Esophagus squamous epithelium (tissue), 5 donors: ENCODE measurements around the gene NEDD1. TPM values are rescaled to one million over a fixed set of nuclear protein-coding genes. Genes with fewer than 3 reads are reported as not detected.

Experiments used
- DNase-seq: peaks from one replicate; lab custom pipeline; 2025; lab: John Stamatoyannopoulos, UW
- H3K27ac ChIP-seq, 4 donors: fragments of 200-600 bp; sonication (generic); one replicate each; pipeline ENCODE4 v1.5.1; 2016 to 2019; ENCODE audit warnings: mild to moderate bottlenecking in 1 of 4
- H3K27me3 ChIP-seq, 4 donors: fragments of 200-600 bp; sonication (generic); 1 replicate in 3 of 4; 2 replicates in 1 of 4; pipeline versions ENCODE4 v1.5.1 to v1.6.0; 2017 to 2021; ENCODE audit warnings: antibody characterized with exemption in 1 of 4
- H3K36me3 ChIP-seq, 3 donors: fragments of 200-600 bp; sonication (generic); one replicate each; pipeline ENCODE4 v1.5.1; 2016 to 2019
- H3K4me1 ChIP-seq, 3 donors: fragments of 200-600 bp; sonication (generic); one replicate each; pipeline ENCODE4 v1.5.1; 2017 to 2019
- H3K4me3 ChIP-seq, 4 donors: fragments of 200-600 bp; sonication (generic); 1 replicate in 3 of 4; 2 replicates in 1 of 4; pipeline ENCODE4 v1.5.1; 2016 to 2019; ENCODE audit warnings: mild to moderate bottlenecking in 2 of 4, moderate library complexity in 1 of 4
- H3K9me3 ChIP-seq, 3 donors: fragments of 200-600 bp; sonication (generic); one replicate each; pipeline ENCODE4 v1.5.1; 2016 to 2019
- CTCF ChIP-seq, 6 experiments: fragments of 450-650 bp in 4 of 6; fragments of 200-600 bp in 2 of 6; sonication (generic) in 2 of 6; IDR thresholded peaks; one replicate each; pipeline ENCODE4 v1.5.1; 2016 to 2019; ENCODE audit warnings: antibody characterized with exemption in 6 of 6, mild to moderate bottlenecking in 4 of 6, moderate library complexity in 4 of 6
- POLR2A ChIP-seq, 4 donors: fragments of 450-650 bp; IDR thresholded peaks; one replicate each; pipeline ENCODE4 v1.6.1; 2017; ENCODE audit warnings: antibody characterized with exemption in 4 of 4, mild to moderate bottlenecking in 4 of 4, moderate library complexity in 3 of 4
- WGBS, 2 donors: methylation state at CpG; one replicate each; pipeline ENCODE4 v1.1.5; 2018; 5-methylcytosine and 5-hydroxymethylcytosine counted together
- intact Hi-C: fragments of 100-400 bp; cut with DNase I; formaldehyde crosslinking; loops from one replicate; pipeline ENCODE4 v1.15.0; 2022
- total RNA-seq, 4 donors: library from RNA; depleted of rRNA; stranded (reverse); fragments of >200 nt; gene quantifications; one replicate each; pipeline ENCODE4 v1.1.0, GENCODE V29; 2016
- donor health status: DM: yes; HTN: yes; CAD: no.

NEDD1 gene
- total RNA-seq, 4 donors from 2014 or later = 8.3 to 27.7 (median 13.1) TPM

DNA sequence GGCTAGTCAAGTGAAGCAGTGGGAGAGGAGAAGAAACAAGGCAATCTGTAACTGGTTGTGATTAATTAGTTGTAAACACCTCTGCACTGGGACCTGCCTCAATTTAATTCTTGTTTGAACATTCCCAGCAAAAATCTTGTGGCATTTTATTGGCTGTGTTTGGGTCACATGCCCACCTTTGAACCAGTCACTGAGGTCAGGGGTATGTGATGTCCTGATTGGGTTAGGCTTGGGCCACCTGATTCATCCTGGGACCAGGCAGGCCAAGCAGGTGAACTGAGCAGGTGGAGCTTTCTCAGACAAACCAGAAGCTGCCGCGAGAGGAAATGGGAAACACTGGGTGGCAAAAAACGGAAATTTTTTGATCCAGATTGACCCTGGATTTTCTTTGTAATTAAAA lies 72.5 kb downstream of the NEDD1 start:
- Histone ChIP-seq H3K27me3 (peaks cover 0 to 11% (median 0%) of the 10 kb centered on the region in 4 donors), H3K4me3 (no peak overlapping the region), H3K9me3 (no peaks in the 10 kb centered on the region), H3K4me1 (no peaks in the 10 kb centered on the region), H3K27ac (no peak overlapping the region), H3K36me3 (no peaks in the 10 kb centered on the region)
- TF ChIP-seq POLR2A (IDR thresholded peaks at IDR 0.05) (no peak), CTCF (IDR thresholded peaks at IDR 0.05) (no peak)
- intact Hi-C loops = no loop called here
- WGBS, 2 donors = 81 to 82% methylated on average over 3 of the region's 3 CpGs
- no peak for DNase-seq

GRCh38 chr12:96980991-96981414 lies 73.9 kb downstream of the NEDD1 start:
- Histone ChIP-seq H3K9me3 (no peaks in the 10 kb centered on the region), H3K27ac (no peak overlapping the region), H3K27me3 (peaks cover 0 to 25% (median 0%) of the 10 kb centered on the region in 4 donors), H3K4me1 (peaks cover 4 to 8% (median 8%) of the 10 kb centered on the region in 3 donors), H3K4me3 (no peak overlapping the region), H3K36me3 (no peaks in the 10 kb centered on the region)
- DNase-seq = no peak
- TF ChIP-seq POLR2A (IDR thresholded peaks at IDR 0.05) (no peak), CTCF (IDR thresholded peaks at IDR 0.05) (no peak)
- intact Hi-C loops = no loop called here
- 21 to 30% methylated on average over 6 of the region's 6 CpGs for WGBS, 2 donors

GRCh38 chr12:96981911-96982310 lies 74.9 kb downstream of the NEDD1 start:
- Histone ChIP-seq H3K9me3 (no peaks in the 10 kb centered on the region), H3K27me3 (peaks cover 0 to 33% (median 0%) of the 10 kb centered on the region in 4 donors), H3K27ac (no peak overlapping the region), H3K4me3 (no peak overlapping the region), H3K4me1 (peaks cover 4 to 11% (median 8%) of the 10 kb centered on the region in 3 donors), H3K36me3 (no peaks in the 10 kb centered on the region)
- TF ChIP-seq CTCF (IDR thresholded peaks at IDR 0.05) = no peak
- TF ChIP-seq POLR2A (IDR thresholded peaks at IDR 0.05) = no peak
- intact Hi-C loops = no loop called here
- 68 to 78% methylated on average over 4 of the region's 4 CpGs for WGBS, 2 donors
- DNase-seq = no peak

DNA sequence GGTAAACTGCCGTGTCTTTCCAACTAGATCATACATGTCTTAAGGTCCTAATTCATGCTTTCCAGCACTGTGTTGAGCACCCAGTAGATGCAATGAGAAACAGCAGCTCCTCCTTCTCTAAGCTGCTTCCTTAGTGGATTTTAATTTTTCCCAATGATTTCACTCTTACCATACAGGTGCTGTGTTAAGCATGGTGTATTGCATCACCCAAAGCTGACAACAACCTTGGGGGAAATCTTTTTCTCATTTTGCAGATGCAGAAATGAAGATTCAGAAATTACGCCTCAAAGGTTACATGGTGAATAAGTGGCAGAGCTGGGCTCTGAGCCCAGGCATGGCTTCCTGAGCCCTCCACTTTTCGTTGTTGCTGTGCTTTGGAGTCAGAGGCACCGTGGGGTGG lies 75.6 kb downstream of the NEDD1 start:
- intact Hi-C loops = no loop called here

More for the DNA sequence above, 75.6 kb downstream of the NEDD1 start:
- Histone ChIP-seq H3K4me1 (peaks cover 4 to 11% (median 8%) of the 10 kb centered on the region in 3 donors), H3K27me3 (peaks cover 0 to 33% (median 0%) of the 10 kb centered on the region in 4 donors), H3K4me3 (no peak overlapping the region), H3K9me3 (no peaks in the 10 kb centered on the region), H3K27ac (no peak overlapping the region), H3K36me3 (no peaks in the 10 kb centered on the region)
- 82 to 84% methylated on average over 4 of the region's 4 CpGs for WGBS, 2 donors
- DNase-seq = no peak
- TF ChIP-seq CTCF (IDR thresholded peaks at IDR 0.05) = no peak
- TF ChIP-seq POLR2A (IDR thresholded peaks at IDR 0.05) = no peak
